PC-9 (cell line): ENCODE results near the gene UPF3A. TPM values are rescaled to one million over a fixed set of nuclear protein-coding genes. Genes with fewer than 3 reads are reported as not detected.

Source experiments
- BruUV-seq: library from RNA; stranded (reverse); fragments of 400-500 nt; replicated peaks from 2 replicates; lab custom pipeline; 2021; lab: Mats Ljungman, UMichigan
- CTCF ChIA-PET: fragments of 300-600 bp; sonication (Branson Sonifier 250); formaldehyde crosslinking; loops from one replicate; lab custom pipeline; 2022; ENCODE audit warnings: antibody characterized with exemption; lab: Charles Lee
- POLR2A ChIA-PET: fragments of 300-600 bp; sonication (Branson Sonifier 250); formaldehyde crosslinking; loops from one replicate; lab custom pipeline; 2022; ENCODE audit warnings: antibody characterized with exemption; ENCODE audit not compliant: unreplicated experiment; lab: Charles Lee
- DNase-seq, 2 experiments: peaks; one replicate each; pipeline versions ENCODE4 v3.0.0 to v3.0.0-alpha.2; 2015 to 2022; ENCODE audit warnings: mixed read lengths in 1 of 2
- H2AFZ ChIP-seq: fragments of 200-600 bp; sonication (generic); 2 replicates; pipeline ENCODE4 v1.8.1; 2017; ENCODE audit warnings: antibody characterized with exemption
- H3F3A ChIP-seq: fragments of 200-600 bp; sonication (generic); 2 replicates; pipeline ENCODE4 v1.8.1; 2017; ENCODE audit warnings: antibody characterized with exemption, mild to moderate bottlenecking, low read depth; ENCODE audit not compliant: insufficient read depth
- H3K27ac ChIP-seq: fragments of 200-600 bp; sonication (generic); 2 replicates; pipeline ENCODE4 v1.6.1; 2016; ENCODE audit warnings: mixed run types
- H3K27me3 ChIP-seq: fragments of 200-600 bp; sonication (generic); 2 replicates; pipeline ENCODE4 v1.6.1; 2016; ENCODE audit warnings: low read depth, mixed run types; ENCODE audit not compliant: insufficient read depth
- H3K36me3 ChIP-seq: fragments of 200-600 bp; sonication (generic); 2 replicates; pipeline ENCODE4 v1.6.1; 2016; ENCODE audit warnings: low read depth, mixed run types
- H3K4me1 ChIP-seq: fragments of 200-600 bp; sonication (generic); replicated peaks from 2 replicates; pipeline ENCODE4 v1.6.1; 2016; ENCODE audit warnings: mixed run types; ENCODE audit not compliant: insufficient read depth
- H3K4me2 ChIP-seq: fragments of 200-600 bp; sonication (generic); 2 replicates; pipeline ENCODE4 v1.6.1; 2017; ENCODE audit warnings: mixed run types
- H3K4me3 ChIP-seq: fragments of 200-600 bp; sonication (generic); 2 replicates; pipeline ENCODE4 v1.6.1; 2016; ENCODE audit warnings: mixed run types
- H3K79me2 ChIP-seq: fragments of 200-600 bp; sonication (generic); 2 replicates; pipeline ENCODE4 v1.6.1; 2017; ENCODE audit warnings: low read depth, mixed run types
- H3K9me2 ChIP-seq: fragments of 200-600 bp; sonication (generic); 2 replicates; pipeline ENCODE4 v1.8.1; 2017; ENCODE audit warnings: mild to moderate bottlenecking; ENCODE audit not compliant: insufficient read depth
- H3K9me3 ChIP-seq: fragments of 200-600 bp; sonication (generic); 2 replicates; pipeline ENCODE4 v1.8.1; 2016; ENCODE audit warnings: low read depth; ENCODE audit not compliant: insufficient read depth
- H4K20me1 ChIP-seq: fragments of 200-600 bp; sonication (generic); 2 replicates; pipeline ENCODE4 v1.8.1; 2017; ENCODE audit not compliant: insufficient read depth
- CTCF ChIP-seq: fragments of 200-600 bp; sonication (generic); conservative IDR thresholded peaks from 2 replicates; pipeline ENCODE4 v1.6.1; 2017; ENCODE audit warnings: mixed run types, antibody characterized with exemption, mild to moderate bottlenecking, moderate library complexity
- EZH2 ChIP-seq: fragments of 200-600 bp; sonication (generic); IDR thresholded peaks from 2 replicates; pipeline ENCODE4 v1.8.0; 2017; ENCODE audit warnings: antibody characterized with exemption, low read depth
- intact Hi-C: fragments of 100-400 bp; cut with micrococcal nuclease; formaldehyde crosslinking; loops from one replicate; pipeline ENCODE4 v1.10.0; 2022; ENCODE audit not compliant: unreplicated experiment
- total RNA-seq: library from RNA; stranded (reverse); gene quantifications from 2 replicates; pipeline ENCODE4 v1.2.3, GENCODE V29; 2021

Gene UPF3A
- total RNA-seq, 1 experiment from 2014 or later, result 54.1 TPM

DNA sequence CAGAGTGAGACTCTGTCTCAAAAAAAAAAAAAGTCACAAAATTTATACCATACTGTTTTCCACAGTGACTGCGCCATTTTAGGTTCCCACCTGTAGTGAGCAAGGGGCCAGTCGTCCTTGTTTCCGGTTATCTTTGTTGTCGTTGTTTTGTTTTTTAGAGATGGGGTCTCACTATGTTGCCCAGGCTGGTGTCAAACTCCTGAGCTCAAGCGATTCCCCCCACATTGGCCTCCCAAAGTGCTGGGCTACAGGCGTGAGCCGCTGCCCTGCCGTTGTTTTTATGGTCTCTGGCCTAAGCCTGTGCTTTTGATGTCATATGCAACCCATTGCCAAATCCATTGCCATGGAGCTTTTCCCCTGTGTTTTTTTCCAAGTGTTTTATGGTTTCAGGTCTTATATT, 3.3 kb downstream of the UPF3A start:
- H3K4me2 ChIP-seq, result no peak overlapping the region
- peaks cover 20% of the 10 kb centered on the region for H3K4me1 ChIP-seq
- BruUV-seq, result no TSS peak
- H3K9me3 ChIP-seq, result no peaks in the 10 kb centered on the region
- no peaks in the 10 kb centered on the region; the same call in 1 of the 2 replicates for H4K20me1 ChIP-seq
- intact Hi-C loops, result no loop called here
- ChIA-PET CTCF (no interaction called here), POLR2A (interaction anchor here (0.6 kb wide), 1 partner anchor 41 kb away, joined by 3 read pairs; no protein-coding TSS in a partner anchor)
- no peak for DNase-seq
- TF ChIP-seq CTCF (no peak), EZH2 (no peak)
- H3K4me3 ChIP-seq, result no peak overlapping the region
- no peaks in the 10 kb centered on the region for H3K27me3 ChIP-seq
- H2AFZ ChIP-seq, result no peak overlapping the region
- no peaks in the 10 kb centered on the region for H3K9me2 ChIP-seq
- H3F3A ChIP-seq, result peaks cover 20% of the 10 kb centered on the region
- H3K27ac ChIP-seq, result no peak overlapping the region
- peaks cover 35% of the 10 kb centered on the region for H3K79me2 ChIP-seq
- H3K36me3 ChIP-seq, result peaks cover 30% of the 10 kb centered on the region

DNA sequence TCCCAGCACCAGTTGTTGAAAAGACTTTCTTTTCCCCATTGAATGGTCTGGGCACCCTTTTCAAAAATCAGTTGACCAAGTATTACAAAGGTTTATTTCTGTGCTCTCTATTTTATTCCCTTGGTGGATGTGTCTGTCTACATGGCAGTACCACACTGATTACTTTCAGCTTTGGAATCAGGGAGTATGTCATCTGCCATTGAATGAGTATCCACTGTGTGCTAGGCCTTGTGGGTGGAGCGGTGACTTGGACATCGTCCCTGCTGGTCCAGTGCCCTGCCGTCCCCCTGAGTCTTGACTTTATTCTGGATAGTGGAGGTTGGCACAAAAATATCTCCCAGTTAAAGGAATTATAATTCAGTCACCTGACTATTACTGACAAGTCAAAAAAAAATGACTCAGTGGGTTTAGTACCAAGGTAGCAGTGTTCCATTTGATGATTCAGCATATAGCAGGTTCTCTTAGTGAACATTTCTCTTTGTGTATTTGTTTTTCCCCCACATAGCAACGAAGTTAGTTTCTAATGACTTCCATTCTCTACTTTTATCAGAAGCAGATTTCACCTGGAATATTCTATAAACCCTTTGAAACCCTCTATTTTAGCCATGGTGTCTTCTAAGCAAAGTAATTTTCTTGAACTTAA, 3.9 kb downstream of the UPF3A start:
- no peak for DNase-seq
- no peaks in the 10 kb centered on the region for H3K9me2 ChIP-seq
- no peak overlapping the region for H3K4me3 ChIP-seq
- ChIA-PET POLR2A (no interaction called here), CTCF (no interaction called here)
- no peak overlapping the region for H2AFZ ChIP-seq
- no peaks in the 10 kb centered on the region; the same call in 1 of the 2 replicates for H4K20me1 ChIP-seq
- H3K9me3 ChIP-seq, result no peaks in the 10 kb centered on the region
- H3K4me2 ChIP-seq, result no peak overlapping the region
- intact Hi-C loops, result no loop called here
- H3K27ac ChIP-seq, result no peak overlapping the region
- H3K36me3 ChIP-seq, result peaks cover 30% of the 10 kb centered on the region
- peaks cover 35% of the 10 kb centered on the region for H3K79me2 ChIP-seq
- H3K27me3 ChIP-seq, result no peaks in the 10 kb centered on the region
- H3F3A ChIP-seq, result peaks cover 14% of the 10 kb centered on the region
- BruUV-seq, result no TSS peak
- TF ChIP-seq EZH2, result no peak
- no peak for TF ChIP-seq CTCF
- H3K4me1 ChIP-seq, result peaks cover 14% of the 10 kb centered on the region; the same call in 1 of the 2 replicates

- Histone ChIP-seq H3K4me2 (no peak overlapping the region), H3K27me3 (no peaks in the 10 kb centered on the region), H2AFZ (no peak overlapping the region), H3K27ac (no peak overlapping the region), H3K79me2 (peaks cover 35% of the 10 kb centered on the region), H3K9me3 (no peaks in the 10 kb centered on the region), H3F3A (peaks cover 11% of the 10 kb centered on the region), H3K4me1 (peaks cover 11% of the 10 kb centered on the region; the same call in 1 of the 2 replicates), H4K20me1 (no peaks in the 10 kb centered on the region; the same call in 1 of the 2 replicates), H3K4me3 (no peak overlapping the region), H3K36me3 (peaks cover 30% of the 10 kb centered on the region), H3K9me2 (no peaks in the 10 kb centered on the region)
- ChIA-PET CTCF (no interaction called here), POLR2A (no interaction called here)
- TF ChIP-seq EZH2 (no peak), CTCF (no peak)
- intact Hi-C loops, result no loop called here
- no peak for DNase-seq
- BruUV-seq, result no TSS peak
These were observed 5.4 kb downstream of the UPF3A start for GRCh38 chr13:114286808-114287207.
